SK-N-SH (cell line): ENCODE measurements around the gene C6orf136. TPM values are rescaled to one million over a fixed set of nuclear protein-coding genes. Genes with fewer than 3 reads are reported as not detected.

ENCODE experiments used
- CTCF ChIA-PET: fragments of 300-600, 350-600 bp; formaldehyde crosslinking; extraction: SDS; loops from one replicate; lab custom pipeline; 2021; lab: Yijun Ruan, JAX
- POLR2A ChIA-PET: fragments of 350-600 bp; sonication (Branson Sonifier 250); formaldehyde crosslinking; extraction: SDS; loops from one replicate; lab custom pipeline; 2020; ENCODE audit warnings: antibody characterized with exemption, inconsistent platforms; lab: Yijun Ruan, JAX
- DNase-seq: peaks from one replicate; pipeline ENCODE4 v3.0.0; 2012
- H2AFZ ChIP-seq: fragments of 200-600 bp; sonication (generic); 2 replicates; pipeline ENCODE4 v1.8.1; 2016; ENCODE audit warnings: antibody characterized with exemption, mild to moderate bottlenecking, low read depth
- H3F3A ChIP-seq: fragments of 200-600 bp; sonication (generic); replicated peaks from 2 replicates; pipeline ENCODE3; 2016; ENCODE audit warnings: antibody characterized with exemption, mild to moderate bottlenecking; ENCODE audit not compliant: insufficient read depth
- H3K27ac ChIP-seq, 2 experiments: fragments of 200-500 bp in 1 of 2; fragments of 200-600 bp in 1 of 2; sonication (Bioruptor generic) in 1 of 2; sonication (generic), shearing (Covaris generic) in 1 of 2; 2 replicates each; pipeline versions ENCODE4 v1.5.1 to v1.6.1; 2014 to 2016; ENCODE audit warnings: low read depth in 2 of 2, inconsistent platforms in 1 of 2, low read length in 1 of 2, mild to moderate bottlenecking in 1 of 2, mixed read lengths in 1 of 2
- H3K27me3 ChIP-seq: fragments of 200-600 bp; sonication (generic), shearing (Covaris generic); 2 replicates; pipeline ENCODE4 v1.6.1; 2016; ENCODE audit warnings: mixed run types; ENCODE audit not compliant: insufficient read depth
- H3K36me3 ChIP-seq, 2 experiments: fragments of 200-500 bp in 1 of 2; fragments of 200-600 bp in 1 of 2; sonication (Bioruptor generic) in 1 of 2; sonication (generic) in 1 of 2; replicated peaks in 1 of 2; 2 replicates each; pipeline versions ENCODE3 to v1.5.1; 2014 to 2016; ENCODE audit warnings: low read length in 1 of 2, mild to moderate bottlenecking in 1 of 2; ENCODE audit not compliant: insufficient read depth in 2 of 2, control insufficient read depth in 1 of 2
- H3K4me1 ChIP-seq, 2 experiments: fragments of 200-500 bp in 1 of 2; fragments of 200-600 bp in 1 of 2; sonication (Bioruptor generic) in 1 of 2; sonication (generic), shearing (Covaris generic) in 1 of 2; 2 replicates each; pipeline versions ENCODE4 v1.5.1 to v1.6.1; 2014 to 2016; ENCODE audit warnings: low read depth in 1 of 2, low read length in 1 of 2, mixed run types in 1 of 2; ENCODE audit not compliant: insufficient read depth in 2 of 2, control insufficient read depth in 1 of 2
- H3K4me2 ChIP-seq: fragments of 200-600 bp; sonication (generic), shearing (Covaris generic); 2 replicates; pipeline ENCODE4 v1.6.1; 2017; ENCODE audit warnings: mixed run types
- H3K4me3 ChIP-seq, 2 experiments: fragments of 200-500 bp in 1 of 2; fragments of 200-600 bp in 1 of 2; sonication (Bioruptor generic) in 1 of 2; sonication (generic), shearing (Covaris generic) in 1 of 2; 2 replicates each; pipeline versions ENCODE4 v1.5.1 to v1.8.1; 2014 to 2016; ENCODE audit warnings: low read depth in 2 of 2, inconsistent platforms in 1 of 2, low read length in 1 of 2, mild to moderate bottlenecking in 1 of 2, mixed read lengths in 1 of 2, moderate library complexity in 1 of 2
- H3K79me2 ChIP-seq: fragments of 200-600 bp; sonication (generic); 2 replicates; pipeline ENCODE4 v1.8.1; 2017; ENCODE audit warnings: mild to moderate bottlenecking; ENCODE audit not compliant: insufficient read depth
- H3K9ac ChIP-seq: fragments of 200-600 bp; sonication (generic); 2 replicates; pipeline ENCODE4 v1.6.1; 2017; ENCODE audit warnings: mixed run types
- H3K9me2 ChIP-seq: fragments of 200-600 bp; sonication (generic); 2 replicates; pipeline ENCODE4 v1.6.1; 2017; ENCODE audit warnings: mixed run types
- H3K9me3 ChIP-seq: fragments of 200-600 bp; sonication (generic); 2 replicates; pipeline ENCODE4 v1.6.1; 2017; ENCODE audit warnings: mixed run types, mild to moderate bottlenecking, moderate library complexity
- H4K20me1 ChIP-seq: fragments of 200-600 bp; sonication (generic); 2 replicates; pipeline ENCODE4 v1.6.1; 2017; ENCODE audit warnings: mild to moderate bottlenecking, mixed run types; ENCODE audit not compliant: insufficient read depth
- GABPA ChIP-seq: IDR thresholded peaks from 2 replicates; pipeline ENCODE4 v1.4.0; 2012; ENCODE audit warnings: low read depth, mild to moderate bottlenecking
- GATA2 ChIP-seq: sonication (generic); formaldehyde crosslinking; IDR thresholded peaks from 2 replicates; pipeline ENCODE4 v1.5.0; 2020; ENCODE audit warnings: mild to moderate bottlenecking, missing genetic modification reagents
- JUND ChIP-seq: IDR thresholded peaks from 2 replicates; pipeline ENCODE4 v1.4.0; 2012
- MEF2A ChIP-seq: IDR thresholded peaks from 2 replicates; pipeline ENCODE4 v1.4.0; 2012; ENCODE audit warnings: low read depth, borderline replicate concordance
- MXI1 ChIP-seq: IDR thresholded peaks from 2 replicates; pipeline ENCODE4 v1.6.1; 2012; ENCODE audit warnings: mild to moderate bottlenecking, low read depth, low read length, improper control_type of control experiment
- NRF1 ChIP-seq: IDR thresholded peaks from 2 replicates; pipeline ENCODE4 v1.6.1; 2012; ENCODE audit warnings: low read depth, mild to moderate bottlenecking, low read length
- POLR2AphosphoS5 ChIP-seq: IDR thresholded peaks from 2 replicates; pipeline ENCODE4 v1.6.1; 2012; ENCODE audit warnings: low read depth, low read length
- RCOR1 ChIP-seq: fragments of 150-350 bp; IDR thresholded peaks from 2 replicates; pipeline ENCODE4 v1.6.1; 2017; ENCODE audit warnings: antibody characterized with exemption, low read length
- SIN3A ChIP-seq: IDR thresholded peaks from 2 replicates; pipeline ENCODE4 v1.6.1; 2012; ENCODE audit warnings: low read depth, mild to moderate bottlenecking, low read length, moderate library complexity, borderline replicate concordance
- TAF1 ChIP-seq: IDR thresholded peaks from 2 replicates; pipeline ENCODE4 v1.6.1; 2012; ENCODE audit warnings: low read depth, mild to moderate bottlenecking, low read length, moderate library complexity, borderline replicate concordance
- TEAD4 ChIP-seq: IDR thresholded peaks from 2 replicates; pipeline ENCODE4 v1.4.0; 2012; ENCODE audit warnings: mild to moderate bottlenecking, borderline replicate concordance; ENCODE audit not compliant: insufficient read depth
- WGBS: methylation state at CpG from one replicate; pipeline ENCODE4 v1.1.6; 2017; ENCODE audit warnings: low lambda C conversion rate; 5-methylcytosine and 5-hydroxymethylcytosine counted together
- polyA plus RNA-seq, 3 experiments: library from polyadenylated mRNA; depleted of rRNA; stranded (reverse); fragments of >200 nt; gene quantifications; 2 replicates each; pipeline ENCODE4 v1.2.3, GENCODE V29; 2012
- TF ChIP-seq, protein P1 (sequence below): IDR thresholded peaks from 2 replicates; pipeline ENCODE4 v1.4.0; 2012; ENCODE audit warnings: low read depth, borderline replicate concordance
- TF ChIP-seq, protein P2 (sequence below): IDR thresholded peaks from 2 replicates; pipeline ENCODE4 v1.4.0; 2012; ENCODE audit warnings: low read depth, borderline replicate concordance
- TF ChIP-seq, protein P3 (sequence below): IDR thresholded peaks from 2 replicates; pipeline ENCODE4; 2012

Gene C6orf136
- polyA plus RNA-seq, 1 of the 3 experiments (the other 2 are of a cell fraction): 14.3 TPM

DNA sequence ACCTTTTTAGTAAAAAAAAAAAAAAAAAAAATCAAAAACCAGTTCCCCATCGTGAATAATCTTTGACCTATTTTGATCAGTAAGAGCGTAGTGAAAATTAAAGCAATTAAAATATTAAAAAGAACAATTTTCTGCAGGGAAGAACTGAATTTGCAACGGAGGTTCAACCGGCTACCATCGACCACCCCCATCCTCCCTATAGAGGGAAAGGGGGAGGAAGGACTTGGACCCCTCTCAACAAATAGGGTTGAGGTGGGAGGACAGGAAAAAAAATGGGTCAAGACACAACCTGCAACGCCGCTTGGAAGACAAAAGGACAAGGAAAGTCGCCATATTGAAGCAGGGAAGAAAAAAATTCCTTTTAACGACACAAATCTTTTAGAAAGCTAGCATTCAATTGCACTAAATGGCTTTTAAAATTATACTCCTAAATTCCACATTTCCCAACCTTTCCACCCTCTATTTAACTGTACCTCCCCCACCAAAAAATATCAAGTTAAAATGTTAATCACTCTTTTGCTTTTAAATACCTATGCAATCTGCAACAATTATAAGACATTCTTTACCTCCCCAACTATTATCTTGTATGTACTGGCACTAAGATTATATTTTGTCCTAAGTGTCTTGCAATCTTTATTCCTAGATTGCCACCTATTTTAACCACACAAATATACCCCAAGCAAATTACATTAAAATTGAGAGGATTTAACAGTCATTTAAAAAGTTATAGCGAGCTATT lies 31.5 kb upstream of the C6orf136 start (continued):
- no peak for TF ChIP-seq GATA2 (CRISPR knock-in tag)
- TF ChIP-seq GABPA: no peak
- TF ChIP-seq RCOR1: no peak
- peak; percentile 47; the same call in 1 of the 2 replicates for TF ChIP-seq SIN3A
- TF ChIP-seq, protein P1, sequence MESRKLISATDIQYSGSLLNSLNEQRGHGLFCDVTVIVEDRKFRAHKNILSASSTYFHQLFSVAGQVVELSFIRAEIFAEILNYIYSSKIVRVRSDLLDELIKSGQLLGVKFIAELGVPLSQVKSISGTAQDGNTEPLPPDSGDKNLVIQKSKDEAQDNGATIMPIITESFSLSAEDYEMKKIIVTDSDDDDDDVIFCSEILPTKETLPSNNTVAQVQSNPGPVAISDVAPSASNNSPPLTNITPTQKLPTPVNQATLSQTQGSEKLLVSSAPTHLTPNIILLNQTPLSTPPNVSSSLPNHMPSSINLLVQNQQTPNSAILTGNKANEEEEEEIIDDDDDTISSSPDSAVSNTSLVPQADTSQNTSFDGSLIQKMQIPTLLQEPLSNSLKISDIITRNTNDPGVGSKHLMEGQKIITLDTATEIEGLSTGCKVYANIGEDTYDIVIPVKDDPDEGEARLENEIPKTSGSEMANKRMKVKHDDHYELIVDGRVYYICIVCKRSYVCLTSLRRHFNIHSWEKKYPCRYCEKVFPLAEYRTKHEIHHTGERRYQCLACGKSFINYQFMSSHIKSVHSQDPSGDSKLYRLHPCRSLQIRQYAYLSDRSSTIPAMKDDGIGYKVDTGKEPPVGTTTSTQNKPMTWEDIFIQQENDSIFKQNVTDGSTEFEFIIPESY: peak; percentile 26; the same call in 1 of the 2 replicates
- 0 out of 2 replicates have a peak, but pooled peaks have one; percentile 17 for TF ChIP-seq MXI1
- no peak for TF ChIP-seq TEAD4
- TF ChIP-seq, protein P2, sequence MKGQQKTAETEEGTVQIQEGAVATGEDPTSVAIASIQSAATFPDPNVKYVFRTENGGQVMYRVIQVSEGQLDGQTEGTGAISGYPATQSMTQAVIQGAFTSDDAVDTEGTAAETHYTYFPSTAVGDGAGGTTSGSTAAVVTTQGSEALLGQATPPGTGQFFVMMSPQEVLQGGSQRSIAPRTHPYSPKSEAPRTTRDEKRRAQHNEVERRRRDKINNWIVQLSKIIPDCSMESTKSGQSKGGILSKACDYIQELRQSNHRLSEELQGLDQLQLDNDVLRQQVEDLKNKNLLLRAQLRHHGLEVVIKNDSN: no peak
- TF ChIP-seq NRF1: no peak
- no peak for TF ChIP-seq MEF2A

DNA sequence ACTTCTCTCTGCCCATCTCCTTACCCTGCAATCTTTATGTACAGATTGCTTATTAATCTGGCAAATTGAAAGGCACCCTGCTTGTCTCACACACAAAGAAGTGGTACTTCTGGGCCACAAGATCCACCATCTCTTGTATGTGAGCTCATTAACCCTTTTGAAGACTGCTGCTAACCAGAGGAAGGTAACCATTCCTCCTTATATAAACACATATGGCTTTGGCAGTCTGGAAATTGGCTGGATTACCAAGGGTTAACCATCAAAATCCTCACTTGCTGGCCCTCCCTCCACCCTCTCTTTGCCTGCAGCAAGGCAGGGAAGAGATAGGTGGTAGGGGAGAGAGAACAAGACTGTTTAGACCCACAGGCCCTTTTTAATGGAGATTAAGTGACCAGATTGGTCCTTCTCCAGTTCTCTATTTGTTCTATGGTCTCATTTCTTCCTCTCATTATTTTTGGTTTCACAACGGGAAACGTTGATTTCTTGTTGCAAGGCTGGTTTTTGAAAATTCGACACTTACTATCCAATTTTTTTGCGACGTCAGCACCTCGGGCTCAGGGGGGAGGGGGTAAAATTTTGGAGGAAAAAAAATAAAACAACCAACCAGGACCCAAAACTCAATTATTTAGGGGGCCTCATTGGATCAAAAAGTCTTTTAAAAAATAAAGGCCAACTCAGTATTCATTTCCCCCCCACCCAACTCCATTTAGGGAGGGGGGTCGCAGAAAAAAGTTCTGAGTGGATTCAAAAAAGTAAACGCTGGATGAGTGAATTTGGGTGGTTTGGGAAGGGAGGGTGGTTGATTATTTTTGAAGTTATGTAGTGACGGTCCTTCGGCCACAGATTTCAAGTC lies 30.7 kb upstream of the C6orf136 start:
- Histone ChIP-seq H3K4me1 (peaks cover 23 to 32% of the 10 kb centered on the region in 2 experiments), H3K27ac (peak overlapping the region; percentile 96 to 98), H3F3A (peaks cover 48% of the 10 kb centered on the region), H3K9ac (peak overlapping the region; percentile 99), H3K4me3 (peak overlapping the region; percentile 78 to 94), H3K27me3 (no peaks in the 10 kb centered on the region), H3K4me2 (peak overlapping the region; percentile 85), H3K36me3 (peaks cover 31 to 42% of the 10 kb centered on the region in 2 experiments), H4K20me1 (peaks cover 16% of the 10 kb centered on the region), H3K9me3 (no peaks in the 10 kb centered on the region), H3K9me2 (no peaks in the 10 kb centered on the region), H3K79me2 (peaks cover 82% of the 10 kb centered on the region), H2AFZ (no peak overlapping the region)
- no peak for DNase-seq
- under 1% methylated on average over 10 of the region's 10 CpGs for WGBS
- TF ChIP-seq MEF2A (no peak), TAF1 (peak; percentile 32; the same call in 1 of the 2 replicates), POLR2AphosphoS5 (peak; percentile 67), NRF1 (no peak), JUND (0 out of 2 replicates have a peak, but pooled peaks have one; percentile 2)
- TF ChIP-seq, protein P2: no peak
- TF ChIP-seq, protein P3, sequence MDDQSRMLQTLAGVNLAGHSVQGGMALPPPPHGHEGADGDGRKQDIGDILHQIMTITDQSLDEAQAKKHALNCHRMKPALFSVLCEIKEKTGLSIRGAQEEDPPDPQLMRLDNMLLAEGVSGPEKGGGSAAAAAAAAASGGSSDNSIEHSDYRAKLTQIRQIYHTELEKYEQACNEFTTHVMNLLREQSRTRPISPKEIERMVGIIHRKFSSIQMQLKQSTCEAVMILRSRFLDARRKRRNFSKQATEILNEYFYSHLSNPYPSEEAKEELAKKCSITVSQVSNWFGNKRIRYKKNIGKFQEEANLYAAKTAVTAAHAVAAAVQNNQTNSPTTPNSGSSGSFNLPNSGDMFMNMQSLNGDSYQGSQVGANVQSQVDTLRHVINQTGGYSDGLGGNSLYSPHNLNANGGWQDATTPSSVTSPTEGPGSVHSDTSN: no peak
- CTCF ChIA-PET: interaction anchor here (0.6 to 1.7 kb wide), 2 partner anchors 71 to 107 kb away, joined by 3 to 7 read pairs; no protein-coding TSS in a partner anchor
- POLR2A ChIA-PET: interaction anchor here (1.0 to 4.7 kb wide), 11 partner anchors 10 to 925 kb away, joined by 3 to 32 read pairs (median 5); partner anchors contain the start of genes ABCF1, ATAT1, DDX39B and DHX16
